ENCODE measurements around the gene IL17RD.
A peak's percentile ranks its signal among the peaks of the same experiment; 100 is the strongest.

The IL17RD gene

DNA sequence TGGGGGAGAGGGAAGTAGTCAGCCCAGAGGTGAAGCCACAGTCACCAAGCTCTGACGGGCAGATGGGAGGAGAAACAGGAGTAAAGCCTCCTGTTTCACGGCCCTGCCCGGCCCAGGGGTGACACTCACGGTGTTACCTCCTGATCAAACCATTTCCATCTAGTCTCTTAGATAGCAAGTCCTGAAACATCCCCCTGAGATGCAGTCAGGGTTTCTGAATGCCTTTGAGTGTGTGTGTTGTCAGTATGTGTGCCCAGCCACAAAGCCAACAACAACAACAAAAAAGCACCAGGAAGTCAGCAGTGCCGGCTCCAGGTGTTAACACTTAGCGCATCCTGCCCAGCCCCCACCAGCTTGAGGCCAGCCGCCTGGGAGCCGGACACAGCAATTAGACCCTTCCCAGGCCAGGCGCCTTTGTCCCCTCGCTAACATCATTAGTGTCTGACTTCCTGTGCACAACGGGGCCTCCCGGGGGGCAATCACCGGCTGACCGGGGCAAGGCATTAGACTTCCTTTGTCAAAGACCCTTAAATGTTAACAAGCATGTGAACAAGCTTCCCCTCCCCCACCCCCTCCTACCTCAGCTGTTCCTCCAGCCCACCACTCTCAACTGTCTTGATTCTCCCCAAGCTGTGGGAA is 34.5 kb downstream of the IL17RD start:
- no peak for DNase-seq (ENCODE audit: low read depth)

DNA sequence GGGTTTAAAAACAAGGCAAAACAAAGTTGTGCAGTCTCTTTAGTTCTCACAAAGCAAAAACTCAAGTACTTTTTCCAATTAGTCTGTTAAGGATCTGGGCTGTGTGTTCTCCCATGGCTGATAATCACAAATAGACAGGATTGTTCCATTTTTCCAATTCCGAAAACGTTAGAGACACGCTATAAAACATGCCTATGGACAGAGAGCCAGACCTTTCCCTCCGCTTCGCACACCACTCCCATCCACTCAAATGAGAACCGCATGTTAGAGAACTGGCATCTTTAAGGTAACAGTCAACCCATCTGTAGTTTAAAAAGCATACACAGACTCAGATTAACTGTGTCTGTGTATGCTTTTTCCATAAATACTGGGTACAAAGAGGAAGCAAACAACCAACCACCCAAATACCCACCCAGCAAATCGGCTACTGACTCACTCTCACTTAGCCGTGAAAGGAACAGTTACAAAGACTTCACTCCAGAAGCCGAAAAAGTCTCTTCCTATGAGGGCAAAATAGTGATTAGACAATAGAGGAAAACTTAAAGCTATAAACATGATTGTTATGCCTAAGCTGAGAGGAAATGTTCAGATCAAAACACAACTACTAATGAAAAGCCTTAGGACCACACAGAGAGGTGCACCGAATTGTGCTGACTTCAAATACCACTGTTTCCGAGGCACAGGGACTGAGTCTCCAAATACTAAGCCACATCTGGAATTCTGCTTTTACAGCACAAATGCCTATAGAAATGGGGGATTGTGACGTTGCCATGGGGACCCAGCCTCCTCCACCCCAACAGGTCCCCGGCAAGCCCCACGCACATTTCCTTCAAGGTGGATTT is 36.1 kb downstream of the IL17RD start:
- no peak for DNase-seq (ENCODE audit: low read depth)

DNA sequence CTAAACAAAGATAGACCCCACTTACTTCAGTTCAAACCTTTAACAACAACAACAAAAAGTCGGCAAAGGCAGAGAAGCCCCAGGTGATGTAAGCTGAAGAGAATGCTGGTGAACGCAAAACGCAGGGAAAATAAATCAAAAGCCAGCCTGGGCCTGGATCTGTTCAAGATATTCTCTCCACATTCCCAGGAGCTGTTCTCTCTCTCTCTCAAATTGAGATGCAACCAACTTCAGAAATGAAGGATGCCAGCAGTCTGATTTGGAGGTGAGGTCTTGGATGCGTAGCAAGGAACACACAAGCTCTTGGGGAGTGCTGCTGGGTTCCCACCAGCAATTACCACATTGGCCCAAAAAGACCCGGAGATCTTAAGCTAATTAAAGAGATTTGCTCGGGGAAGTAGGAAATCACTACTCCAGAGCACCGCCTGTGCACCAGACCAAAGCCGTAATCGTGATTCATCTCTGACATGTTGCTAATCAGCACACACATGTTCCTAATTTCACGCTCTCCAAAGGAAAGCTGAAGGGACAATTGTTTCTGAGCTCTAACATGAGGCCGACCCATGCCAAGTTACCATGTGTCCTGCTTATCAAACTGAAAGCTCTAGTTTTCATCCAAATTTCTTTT is 37.1 kb downstream of the IL17RD start:
- no peak for DNase-seq (ENCODE audit: low read depth)

DNA sequence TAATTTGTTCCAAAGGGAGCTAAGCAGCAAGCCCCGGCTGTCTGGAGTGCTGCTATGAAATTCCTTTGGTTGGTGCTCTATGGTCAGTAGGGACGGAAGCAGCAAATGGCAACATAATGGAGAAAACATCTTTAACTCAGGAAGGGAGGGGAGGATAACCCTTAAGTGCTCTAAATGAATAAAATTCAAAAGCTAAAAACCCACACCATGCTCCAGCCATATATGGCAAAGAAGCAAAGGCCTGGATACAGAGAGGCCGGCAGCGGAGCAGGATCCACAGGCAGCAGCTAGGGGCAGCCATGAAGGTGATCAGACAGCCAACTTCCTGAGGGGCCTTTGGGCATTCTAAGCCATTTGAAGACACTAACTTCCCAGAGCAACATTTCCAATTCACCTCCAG is 38.9 kb downstream of the IL17RD start:
- no peak for DNase-seq (ENCODE audit: low read depth)

DNA sequence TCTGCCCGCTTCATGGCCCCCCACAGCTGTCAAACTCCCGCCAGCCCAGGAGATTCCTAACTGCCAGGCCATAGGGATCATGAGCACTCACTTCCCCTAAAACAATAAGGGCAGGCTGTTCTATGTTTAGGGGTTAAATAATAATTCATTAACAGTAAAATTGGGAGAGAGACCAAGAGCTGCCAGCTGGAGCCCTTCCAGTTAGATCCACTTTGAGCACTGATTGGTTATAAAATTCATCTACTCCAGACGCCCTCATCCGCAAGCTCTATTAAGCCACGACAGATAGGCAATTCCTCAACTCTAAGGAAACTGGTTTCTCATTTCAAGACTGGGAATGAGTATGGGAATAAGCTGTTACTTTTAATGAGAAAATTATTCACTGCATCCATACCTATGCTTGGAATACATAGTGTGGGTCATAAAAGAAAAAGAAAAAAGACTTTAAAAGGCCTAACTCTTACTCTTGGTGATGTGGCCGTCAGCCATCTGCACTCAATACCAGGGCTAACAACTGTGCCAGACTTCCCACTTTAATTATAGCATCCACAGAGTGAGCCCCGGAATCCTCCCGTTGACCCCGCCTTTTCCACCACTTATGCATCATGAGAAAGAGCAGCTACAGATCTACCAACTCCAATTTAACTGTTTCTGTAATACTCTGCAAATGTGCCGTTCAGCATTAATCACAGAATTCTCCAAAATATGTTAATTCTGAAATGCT is 44.5 kb downstream of the IL17RD start:
- no peak for DNase-seq (ENCODE audit: low read depth)

DNA sequence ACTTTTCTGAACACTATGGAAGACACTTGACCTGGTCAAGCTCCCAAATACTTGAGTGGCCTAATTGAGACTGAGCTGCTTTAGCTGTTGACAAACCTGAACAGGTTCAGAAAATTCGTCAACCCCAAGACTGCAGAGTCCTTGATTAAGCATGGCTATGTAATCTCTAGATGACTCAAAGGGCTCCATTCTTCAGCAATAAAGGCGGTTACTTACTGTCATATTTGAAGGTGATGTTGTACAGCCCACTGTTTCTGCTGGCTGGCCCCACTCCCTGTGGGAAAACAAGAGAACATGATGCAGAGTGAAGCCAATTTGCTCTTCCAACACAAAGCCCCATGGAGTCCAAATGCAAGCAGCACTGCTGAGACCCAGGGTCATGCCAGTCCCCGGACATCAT is 45.1 kb downstream of the IL17RD start:
- no peak for DNase-seq (ENCODE audit: low read depth)

DNA sequence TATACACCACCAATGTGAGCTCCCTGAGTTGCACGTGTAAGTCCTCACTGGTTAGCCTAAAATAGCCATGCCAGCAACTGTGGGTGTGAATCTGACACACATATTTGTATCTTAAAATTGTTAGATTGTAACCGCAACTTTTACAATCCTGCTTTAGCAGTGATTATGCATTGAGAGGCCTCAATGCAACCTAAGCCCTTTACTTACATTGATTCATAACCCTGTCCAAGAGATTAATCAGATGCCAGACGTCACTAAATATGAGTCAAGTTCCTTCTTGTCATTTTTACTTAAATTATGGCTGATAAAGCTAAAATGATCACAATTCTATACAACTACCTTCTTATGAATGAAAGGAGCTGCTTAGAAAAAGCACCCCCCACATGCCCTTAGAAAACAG is 46.9 kb downstream of the IL17RD start:
- DNase-seq (ENCODE audit: low read depth): no peak

DNA sequence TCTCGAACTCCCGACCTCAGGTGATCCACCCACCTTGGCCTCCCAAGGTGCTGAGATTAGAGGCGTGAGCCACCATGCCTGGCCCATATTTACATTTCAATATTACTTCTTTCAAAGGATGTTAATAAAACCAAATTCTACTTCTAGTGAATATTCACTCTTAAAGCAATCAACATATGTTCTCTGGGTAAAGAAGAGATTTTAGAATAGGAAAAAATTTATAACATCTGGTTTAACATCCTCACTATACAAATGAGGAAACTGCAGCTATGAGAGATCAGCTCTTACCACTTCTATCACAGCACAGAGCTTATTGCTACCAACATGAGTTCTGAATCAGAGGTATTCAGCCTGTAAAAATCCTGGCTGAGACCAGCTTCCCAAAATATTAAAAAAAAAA is 48.7 kb downstream of the IL17RD start:
- no peak for DNase-seq (ENCODE audit: low read depth)

DNA sequence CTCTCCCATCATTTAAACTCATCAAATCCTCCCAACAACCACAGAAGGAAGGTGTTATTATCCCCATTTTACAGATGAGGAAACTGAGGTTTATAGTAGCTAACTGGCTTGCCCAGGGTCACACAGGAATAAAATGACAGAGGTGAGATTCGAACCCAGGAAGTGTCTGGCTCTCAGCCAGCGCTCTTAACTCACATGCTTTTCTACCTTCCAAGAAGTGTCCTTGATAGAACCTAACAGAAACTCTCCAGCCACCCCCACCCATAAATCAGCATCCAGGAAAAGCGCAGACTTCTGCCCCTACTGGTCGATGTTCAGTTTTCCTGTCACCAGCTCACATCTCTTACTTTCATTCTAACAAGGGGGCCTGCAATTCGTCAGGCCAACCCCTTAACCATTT is 52.9 kb downstream of the IL17RD start:
- no peak for DNase-seq (ENCODE audit: low read depth)

DNA sequence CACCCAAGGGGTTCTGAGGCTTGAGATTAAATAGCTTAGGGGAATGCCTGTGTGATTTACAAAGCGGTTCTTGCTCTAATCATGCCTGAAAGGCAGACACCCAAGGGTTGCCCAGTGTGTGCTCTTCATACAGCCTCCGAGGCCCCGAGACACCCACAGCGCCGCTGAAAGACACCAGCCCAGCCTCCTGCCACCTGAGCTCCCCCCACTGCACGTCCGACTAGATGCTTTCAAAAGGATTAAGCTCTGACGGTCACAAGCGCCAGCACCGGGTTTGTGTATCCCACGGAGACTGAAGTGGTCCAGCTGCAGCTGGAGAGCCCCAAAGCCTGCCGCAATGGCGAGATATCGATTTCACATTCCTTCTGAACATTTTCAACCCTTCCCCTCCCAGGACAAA is 54.4 kb downstream of the IL17RD start:
- DNase-seq (ENCODE audit: low read depth): no peak

DNA sequence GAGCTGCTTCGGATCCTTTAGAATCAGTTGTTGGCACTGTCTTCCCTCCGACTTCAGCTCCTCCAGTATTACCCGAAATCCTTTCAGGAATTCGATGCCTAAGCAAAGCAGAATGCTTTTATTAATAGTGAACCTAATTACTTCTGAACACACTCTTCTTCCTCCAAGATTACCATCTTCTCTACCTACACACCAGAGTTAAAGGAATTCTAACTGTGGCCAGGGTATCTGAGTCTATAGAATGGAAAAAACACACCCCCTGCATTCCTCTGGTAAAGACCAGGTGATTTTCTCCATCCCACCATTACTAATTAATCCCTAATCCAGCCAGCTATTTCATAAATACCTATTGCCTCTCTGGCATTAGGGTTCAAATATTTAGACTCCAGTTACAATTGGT is 54.9 kb downstream of the IL17RD start:
- no peak for DNase-seq (ENCODE audit: low read depth)

DNA sequence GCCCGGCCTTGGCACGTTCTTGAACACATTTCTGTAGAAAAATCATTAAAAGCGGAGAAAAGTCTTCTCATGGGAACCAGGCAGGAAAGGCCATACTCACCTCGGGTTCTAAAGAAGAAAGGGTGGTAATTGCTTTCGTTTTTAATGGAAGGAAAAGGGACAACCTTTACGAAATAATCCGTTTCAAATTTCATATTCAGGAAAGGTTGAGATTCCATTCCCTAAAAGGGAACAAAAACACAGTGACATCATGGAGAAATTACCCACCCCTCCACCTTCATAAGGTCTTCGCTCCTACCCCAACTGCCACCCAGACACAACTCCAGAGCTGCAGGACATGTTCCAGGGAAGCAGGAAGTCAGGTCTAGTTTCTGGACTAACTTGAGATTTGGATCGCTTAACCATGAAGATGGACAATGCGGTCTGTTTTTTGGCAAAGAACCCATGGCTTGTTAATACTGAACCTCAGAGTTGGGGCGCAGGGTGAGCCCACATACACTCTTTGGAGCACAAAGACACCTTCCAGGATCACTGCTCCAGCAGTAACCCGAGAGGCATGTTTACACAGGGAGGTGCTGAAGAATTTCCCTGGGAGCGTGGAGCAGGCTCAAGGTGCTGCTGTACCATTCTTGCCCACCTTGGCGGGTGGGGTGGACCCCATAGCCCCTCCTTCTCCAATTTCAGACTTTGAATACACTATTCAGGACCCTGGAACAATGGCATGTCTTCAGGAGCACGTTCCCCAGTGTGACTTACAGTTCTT is 55.5 kb downstream of the IL17RD start:
- no peak for DNase-seq (ENCODE audit: low read depth)

DNA sequence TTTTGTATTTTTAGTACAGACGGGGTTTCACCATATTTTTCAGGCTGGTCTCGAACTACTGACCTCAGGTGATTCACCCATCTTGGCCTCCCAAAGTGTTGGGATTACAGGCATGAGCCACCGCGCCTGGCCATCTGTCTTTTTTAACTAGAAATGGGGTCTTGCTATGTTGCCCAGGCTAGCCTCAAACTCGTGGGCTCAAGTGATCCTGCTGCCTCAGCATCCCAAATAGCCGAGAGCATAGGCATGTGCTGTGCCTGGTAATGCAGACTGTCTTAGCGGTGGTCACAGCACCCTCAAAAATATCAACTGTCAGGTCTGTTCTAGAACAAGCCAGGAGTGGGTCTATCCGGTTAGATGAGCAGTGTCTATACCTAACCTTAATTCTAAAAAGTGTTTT is 56.5 kb downstream of the IL17RD start:
- DNase-seq (ENCODE audit: low read depth): no peak

DNA sequence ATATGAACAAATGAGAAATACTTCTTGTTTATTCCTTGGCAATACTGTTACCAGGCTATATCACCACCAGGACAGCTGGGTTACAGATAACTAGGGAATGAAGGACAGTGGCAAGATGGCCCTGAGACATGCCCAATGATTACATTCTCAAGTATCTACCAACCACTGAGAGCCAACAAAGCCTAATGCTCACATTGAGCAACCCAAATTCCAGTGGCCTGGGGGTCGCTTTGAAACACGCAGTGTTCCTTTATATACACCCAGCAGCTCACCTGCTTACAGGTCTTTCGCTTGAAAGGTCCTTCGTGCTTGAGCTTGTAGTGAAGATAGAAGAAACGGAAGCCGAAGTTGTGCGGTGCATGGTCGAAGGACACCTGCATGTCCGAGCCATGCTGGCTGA is 59.6 kb downstream of the IL17RD start:
- DNase-seq (ENCODE audit: low read depth): no peak

DNA sequence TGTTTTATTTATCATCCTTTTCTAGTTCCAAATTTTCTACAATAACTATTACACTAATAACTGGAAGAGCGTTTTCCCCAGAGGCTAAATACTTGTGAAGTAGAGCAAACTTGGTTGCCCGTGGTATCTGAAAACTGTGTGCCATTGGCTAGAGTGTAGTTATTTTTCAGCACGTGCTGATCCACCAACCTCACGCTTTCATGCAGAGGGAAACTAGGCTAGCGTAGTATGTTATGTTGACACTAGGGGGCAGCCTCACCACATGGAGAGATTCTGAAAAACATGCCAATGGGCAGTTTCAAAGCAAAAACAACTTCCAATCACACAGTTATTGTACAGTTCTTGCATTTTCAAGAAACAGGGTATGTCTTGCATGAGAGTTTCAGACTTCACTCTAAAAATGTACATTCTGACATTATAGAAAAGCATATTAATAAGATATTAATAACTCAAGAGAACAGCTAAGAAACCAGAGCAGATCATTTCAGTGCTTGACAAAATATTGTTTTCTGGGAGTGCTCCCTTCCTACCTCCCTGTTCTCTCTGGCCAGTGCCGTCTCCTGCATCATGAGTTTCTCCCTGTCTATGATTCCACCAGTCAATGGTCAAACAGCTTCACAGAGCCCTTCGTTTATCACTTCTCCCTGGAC is 65.0 kb downstream of the IL17RD start:
- peak; percentile 23 for DNase-seq (ENCODE audit: low read depth)

DNA sequence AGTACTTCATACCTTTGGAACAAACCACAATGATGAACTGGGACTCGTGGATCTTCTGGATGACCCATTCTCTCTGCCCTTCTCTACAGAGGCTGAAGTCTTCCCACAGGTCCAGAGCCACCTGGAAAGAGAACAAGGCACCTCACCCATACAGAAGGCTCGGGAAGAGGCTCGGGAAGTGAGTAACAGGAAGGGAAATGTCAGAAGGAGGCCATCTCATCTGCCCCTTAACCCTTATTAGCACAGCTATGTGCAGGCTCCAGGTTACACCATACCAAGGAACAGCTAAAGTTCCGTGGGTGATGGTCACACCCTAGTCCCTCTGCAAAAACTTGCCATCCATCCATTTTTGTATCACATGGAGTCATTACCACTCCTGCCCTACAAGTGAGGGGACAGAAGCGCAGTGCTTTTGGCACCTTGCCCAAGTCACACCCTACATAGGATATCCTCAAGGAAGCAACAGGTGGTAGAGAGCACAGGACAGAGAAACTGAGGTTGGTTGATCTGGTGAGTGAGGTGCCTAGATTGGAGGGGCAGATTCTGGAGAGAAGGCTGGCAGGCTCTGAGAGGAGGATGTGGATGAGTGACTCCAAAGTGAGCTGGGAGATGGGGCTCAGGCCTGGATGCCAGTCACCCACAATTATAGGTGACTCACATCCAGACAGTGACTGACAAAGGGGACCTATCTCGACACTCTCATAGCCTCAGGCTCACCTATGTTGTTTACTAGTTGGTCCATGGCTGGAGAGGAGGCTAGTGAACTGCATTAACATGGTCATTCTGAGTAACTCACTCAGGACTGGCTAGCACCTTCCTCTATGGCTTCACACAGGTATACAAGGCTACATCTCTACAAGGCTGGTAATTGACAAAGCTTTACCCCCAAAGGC is 66.5 kb downstream of the IL17RD start:
- DNase-seq (ENCODE audit: low read depth): no peak

DNA sequence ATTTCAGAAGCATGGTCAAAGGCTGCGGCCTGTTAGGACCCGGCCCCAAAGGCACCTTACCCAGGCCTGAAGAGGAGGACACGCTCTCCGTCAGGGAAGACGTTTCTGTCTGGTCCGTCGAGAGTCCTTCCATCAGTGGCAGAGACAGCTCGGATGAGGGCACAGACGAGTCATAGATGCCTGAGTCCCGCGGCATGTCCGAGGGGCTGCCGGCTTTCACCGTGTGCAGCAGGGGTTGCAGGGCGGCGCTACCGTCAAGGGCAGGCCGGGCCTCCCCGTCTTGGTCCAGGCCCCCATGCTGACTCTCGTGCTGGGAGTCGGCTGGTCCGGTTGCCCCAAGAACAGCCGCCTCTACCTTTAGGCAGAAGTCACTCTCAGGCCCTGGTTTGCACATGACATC is 67.6 kb downstream of the IL17RD start:
- no peak for DNase-seq (ENCODE audit: low read depth)

DNA sequence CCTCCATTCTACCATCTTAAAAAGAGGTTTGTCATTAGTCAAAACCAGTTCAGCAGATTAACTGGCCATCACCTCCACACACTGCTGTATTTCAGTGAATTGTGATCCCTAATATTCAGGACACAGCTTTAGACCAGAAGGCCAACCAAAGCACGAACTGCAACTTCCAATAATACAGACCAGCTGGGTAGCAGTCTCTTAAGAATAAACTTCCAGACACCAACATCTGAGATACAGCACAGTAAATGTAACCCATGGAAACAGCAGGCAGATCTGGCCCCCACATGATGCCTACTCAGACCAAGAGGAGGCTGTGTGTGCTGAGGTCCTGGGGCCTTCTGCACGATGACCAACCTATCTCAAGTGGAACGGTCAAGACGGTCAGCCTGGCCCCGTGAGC is 69.8 kb downstream of the IL17RD start:
- DNase-seq (ENCODE audit: low read depth): no peak

DNA sequence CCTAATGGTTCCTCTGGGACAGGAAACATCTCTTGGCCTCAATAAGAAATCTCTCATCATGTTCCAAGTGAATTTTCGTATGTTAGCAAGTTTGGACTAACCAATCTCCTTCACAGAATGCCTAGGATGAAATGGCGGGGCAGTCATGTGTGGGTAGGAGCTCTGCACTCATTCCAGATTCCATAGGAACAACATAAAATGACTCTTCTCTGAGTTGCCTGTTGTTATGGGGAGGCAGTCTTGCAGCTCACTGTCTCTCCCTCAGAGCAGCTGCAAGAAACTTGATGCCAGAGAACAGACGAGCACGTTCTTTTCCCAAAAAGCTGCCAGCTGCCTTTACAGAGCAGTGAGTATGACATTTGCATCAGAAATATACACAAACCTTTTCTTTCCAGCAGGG is 70.6 kb downstream of the IL17RD start:
- DNase-seq (ENCODE audit: low read depth): no peak

DNA sequence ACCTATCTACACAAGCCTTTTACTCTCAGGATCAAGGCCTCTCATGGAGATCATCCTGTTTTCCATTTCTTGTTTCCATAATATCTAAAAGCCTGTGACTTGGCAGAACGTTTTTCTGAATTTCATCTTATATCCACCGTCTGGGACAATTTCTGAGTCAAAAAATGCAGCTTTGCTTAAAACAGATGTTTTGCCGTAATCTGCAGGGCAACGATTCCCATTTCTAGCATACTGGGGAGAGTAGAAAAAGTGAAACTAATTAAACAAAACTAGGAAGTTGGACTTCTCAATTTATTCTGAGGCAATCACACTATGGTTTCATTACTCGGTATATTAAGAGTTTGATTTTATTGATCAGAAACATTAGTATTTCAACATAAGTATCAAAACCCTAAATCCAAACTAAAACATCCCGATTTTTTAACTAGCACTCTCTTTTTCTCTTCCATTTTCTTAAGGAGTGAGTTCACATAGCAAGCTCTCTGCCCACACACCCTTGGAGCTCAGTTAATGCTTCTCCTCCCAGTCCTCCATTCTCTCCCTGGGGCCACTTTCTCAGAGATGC is 71.1 kb downstream of the IL17RD start:
- no peak for DNase-seq (ENCODE audit: low read depth)

All from stimulated activated CD8-positive, alpha-beta memory T cell treated with anti-CD3 and anti-CD28 coated beads, Interleukin-15, amount 100 ng/mL, for 1 hour (primary cell).